HG02798 (cell line): ENCODE results near the gene PTPRM.
"Not testable (repeated sequence)": the region's sequence is repeated elsewhere in the genome, so short reads cannot be mapped to it uniquely, and the experiment has no call there.

ENCODE experiments used
- ATAC-seq: cut with Tn5 transposase; IDR thresholded peaks from one replicate; pipeline ENCODE4 v1.9.1; 2021; ENCODE audit warnings: mild to moderate bottlenecking; ENCODE audit not compliant: unreplicated experiment, poor library complexity

The PTPRM gene

GRCh38 chr18:8423051-8423557 is 856.0 kb downstream of the PTPRM start:
- no peak for ATAC-seq

GRCh38 chr18:8424481-8424880 is 857.4 kb downstream of the PTPRM start:
- no peak for ATAC-seq

GRCh38 chr18:8424917-8425725 is 858.0 kb downstream of the PTPRM start:
- no peak for ATAC-seq

GRCh38 chr18:8426401-8426800 is 859.3 kb downstream of the PTPRM start:
- ATAC-seq = no peak

DNA sequence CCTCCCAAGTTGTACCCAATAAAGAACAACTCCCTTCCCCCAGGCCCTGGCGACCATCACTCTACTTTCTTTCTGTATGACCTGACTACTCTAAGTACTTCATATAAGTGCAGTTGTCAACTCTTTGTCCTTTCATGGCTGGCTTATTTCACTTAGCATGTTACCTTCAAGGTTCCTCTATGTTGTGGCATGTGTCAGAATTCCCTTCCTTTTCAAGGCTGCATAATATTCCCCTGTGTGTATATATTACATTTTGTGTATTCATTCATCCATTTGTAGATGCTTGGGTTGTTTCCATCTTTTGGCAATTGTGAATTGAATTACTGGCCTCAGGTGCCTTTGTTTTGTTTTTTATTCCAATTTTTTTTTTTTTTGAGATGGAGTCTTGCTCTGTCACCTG is 860.2 kb downstream of the PTPRM start:
- no peak for ATAC-seq

GRCh38 chr18:8428951-8429350 is 861.8 kb downstream of the PTPRM start:
- ATAC-seq = no peak

GRCh38 chr18:8431036-8431435 is 863.9 kb downstream of the PTPRM start:
- ATAC-seq = no peak

- ATAC-seq = no peak
These were observed 866.2 kb downstream of the PTPRM start for GRCh38 chr18:8433323-8433722.

DNA sequence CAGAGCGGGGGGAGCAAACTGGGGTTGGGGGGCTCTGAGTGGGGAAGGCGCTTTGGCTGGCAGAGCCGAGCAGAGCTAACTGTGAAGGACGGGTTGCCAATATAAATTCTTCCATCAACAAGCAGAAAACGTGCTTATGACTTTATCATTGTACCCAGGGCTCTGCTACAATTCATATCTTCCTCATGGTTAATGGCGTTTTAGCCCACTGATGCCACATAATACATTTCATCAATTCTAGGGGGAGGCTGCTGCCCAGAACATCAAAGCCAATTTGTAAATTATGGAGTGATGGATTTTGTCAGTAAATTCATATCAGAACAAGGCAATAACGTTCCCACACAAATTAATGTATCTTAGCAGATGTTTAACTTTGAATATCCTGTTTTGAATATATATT is 866.7 kb downstream of the PTPRM start:
- no peak for ATAC-seq

DNA sequence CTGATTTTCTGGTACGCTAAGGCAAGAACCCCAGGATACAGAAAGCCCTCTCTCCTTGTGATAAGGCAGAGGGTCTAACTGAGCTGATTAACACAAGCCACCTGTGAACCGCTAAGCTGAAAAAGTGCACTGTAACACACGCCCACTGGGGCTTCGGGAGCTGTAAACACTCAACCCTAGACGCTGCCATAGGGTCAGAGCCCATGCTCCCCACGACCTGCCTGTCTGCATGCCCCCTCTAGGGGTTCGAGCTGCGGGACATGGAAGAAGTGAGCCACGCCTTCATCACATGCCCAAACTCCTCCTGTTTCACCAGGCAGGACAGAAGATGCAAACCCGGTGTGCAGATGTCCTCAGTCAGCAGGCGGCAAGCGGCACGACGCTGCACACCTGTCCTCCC is 868.3 kb downstream of the PTPRM start:
- ATAC-seq = no peak

GRCh38 chr18:8439055-8439454 is 871.9 kb downstream of the PTPRM start:
- no peak for ATAC-seq

GRCh38 chr18:8443505-8443904 is 876.4 kb downstream of the PTPRM start:
- no peak for ATAC-seq

GRCh38 chr18:8446936-8447335 is 879.8 kb downstream of the PTPRM start:
- ATAC-seq = not testable (repeated sequence)

DNA sequence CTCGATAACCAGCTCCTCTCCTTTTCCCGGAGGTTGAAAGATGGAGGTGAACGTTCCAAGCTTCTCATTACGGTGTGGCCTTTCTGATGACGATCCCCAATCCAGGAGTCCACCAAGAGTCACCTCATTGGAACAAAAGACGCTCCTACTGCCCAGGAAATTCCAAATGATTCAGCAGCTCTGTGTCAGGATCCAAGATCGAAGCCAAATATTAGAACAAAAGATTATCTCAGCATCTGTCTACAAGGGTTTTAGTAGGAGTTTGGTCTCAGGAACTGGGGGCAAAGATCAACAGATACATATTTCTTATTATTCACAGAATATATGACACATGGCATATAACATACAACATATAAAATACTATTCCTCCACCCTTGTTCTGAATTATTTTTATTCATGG is 881.0 kb downstream of the PTPRM start:
- no peak for ATAC-seq

DNA sequence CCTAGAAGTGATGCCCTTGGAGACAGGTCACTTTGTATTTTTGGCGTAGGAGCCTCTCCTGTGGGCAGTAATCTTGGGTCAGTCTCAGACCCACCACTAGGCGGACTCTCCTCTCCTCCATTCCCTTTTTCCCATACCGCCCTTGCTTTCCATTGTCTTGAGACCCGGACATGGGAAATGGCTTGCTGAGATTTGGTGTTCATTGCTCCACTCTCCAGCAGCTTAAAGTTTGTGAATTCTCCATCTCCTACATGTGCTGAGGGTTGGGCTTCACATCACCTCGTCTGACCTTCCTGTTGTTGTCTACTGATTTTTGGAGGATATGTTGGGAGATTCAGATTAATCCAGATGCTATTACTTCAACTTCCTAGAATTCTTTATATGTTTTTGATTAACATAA is 882.9 kb downstream of the PTPRM start:
- no peak for ATAC-seq

DNA sequence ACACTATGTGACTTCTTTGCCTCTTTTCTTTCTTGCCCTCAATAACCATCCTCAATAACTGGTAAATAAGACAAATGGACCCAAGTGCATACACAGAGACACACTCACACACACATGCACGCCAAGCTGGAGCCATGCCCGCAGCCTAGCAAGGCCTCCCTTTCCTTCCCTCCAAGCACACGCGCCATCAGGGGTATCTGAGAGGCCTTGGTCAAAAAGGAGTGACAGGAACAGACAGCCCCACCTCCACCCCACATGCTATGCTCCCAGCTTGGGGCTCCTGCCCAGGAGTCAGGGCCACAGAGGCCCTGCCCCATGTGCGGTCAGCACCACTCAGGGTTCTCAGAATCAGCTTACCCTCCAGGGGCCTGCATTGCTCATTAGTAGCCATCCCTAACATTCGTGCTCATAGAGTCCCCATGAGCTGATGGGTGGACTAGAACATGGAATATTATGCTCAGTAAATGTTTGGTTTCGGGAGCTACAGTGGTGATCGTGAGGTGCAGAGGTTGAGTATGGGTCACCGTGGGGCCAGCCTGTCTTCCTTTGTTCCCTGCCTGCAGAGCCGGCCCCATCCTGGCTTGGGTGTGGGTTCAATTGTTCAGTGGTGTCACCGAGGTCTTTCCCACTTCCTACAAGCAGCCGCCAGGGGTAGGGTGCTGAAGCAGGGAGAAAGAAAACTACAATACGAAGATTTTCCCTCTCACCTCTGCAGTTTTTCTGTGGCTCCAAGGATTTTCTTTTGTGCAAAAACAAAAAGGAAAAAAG is 884.0 kb downstream of the PTPRM start:
- ATAC-seq = no peak

GRCh38 chr18:8453528-8453927 is 886.4 kb downstream of the PTPRM start:
- no peak for ATAC-seq

- ATAC-seq = no peak
These were observed 887.0 kb downstream of the PTPRM start for GRCh38 chr18:8454136-8454535.

GRCh38 chr18:8455661-8456614 is 888.8 kb downstream of the PTPRM start:
- no peak for ATAC-seq
